ENCODE measurements around the gene SAMD7.

The SAMD7 gene

GRCh38 chr3:169955406-169955805 lies 44.0 kb downstream of the SAMD7 start:
- Mint-ChIP-seq H3K36me3 (ENCODE audit: low read depth) (no peaks in the 10 kb centered on the region), H3K27ac (no peak overlapping the region), H3K9me3 (peaks cover 2% of the 10 kb centered on the region), H3K4me3 (no peak overlapping the region), H3K4me1 (no peaks in the 10 kb centered on the region), H3K27me3 (ENCODE audit: low read depth) (no peaks in the 10 kb centered on the region)
- TF ChIP-seq CTCF (IDR thresholded peaks at IDR 0.05; ENCODE audit: unreplicated experiment in 3 of 3): no peak

- Mint-ChIP-seq H3K36me3 (ENCODE audit: low read depth) (no peaks in the 10 kb centered on the region), H3K4me3 (peak overlapping the region; percentile 3 to 68 (median 35)), H3K4me1 (peaks cover 24% of the 10 kb centered on the region), H3K9me3 (peaks cover 7% of the 10 kb centered on the region), H3K27me3 (ENCODE audit: low read depth) (no peaks in the 10 kb centered on the region), H3K27ac (no peak overlapping the region)
- TF ChIP-seq CTCF (IDR thresholded peaks at IDR 0.05; ENCODE audit: unreplicated experiment in 3 of 3): no peak
These were observed 52.8 kb downstream of the SAMD7 start for GRCh38 chr3:169964176-169964575.

- H3K36me3 Mint-ChIP-seq (ENCODE audit: low read depth): peaks cover 3% of the 10 kb centered on the region
- H3K27me3 Mint-ChIP-seq (ENCODE audit: low read depth): no peaks in the 10 kb centered on the region
- TF ChIP-seq CTCF (IDR thresholded peaks at IDR 0.05; ENCODE audit: unreplicated experiment in 3 of 3): no peak
- H3K4me1 Mint-ChIP-seq: peaks cover 25% of the 10 kb centered on the region
- peaks cover 7% of the 10 kb centered on the region for H3K9me3 Mint-ChIP-seq
- H3K27ac Mint-ChIP-seq: peak overlapping the region; percentile 97 to 99 (median 99)
- peak overlapping the region; percentile 90 to 99 (median 92) for H3K4me3 Mint-ChIP-seq
These were observed 54.4 kb downstream of the SAMD7 start for GRCh38 chr3:169965562-169966427.

GRCh38 chr3:169966428-169966950 lies 55.1 kb downstream of the SAMD7 start, which contains the start of gene SEC62:
Gene SEC62 (plus strand): TSS chr3:169966807. CDS start chr3:169966823, 16 bp downstream.
- peaks cover 3% of the 10 kb centered on the region for H3K36me3 Mint-ChIP-seq (ENCODE audit: low read depth)
- H3K9me3 Mint-ChIP-seq: peaks cover 7% of the 10 kb centered on the region
- TF ChIP-seq CTCF (IDR thresholded peaks at IDR 0.05; ENCODE audit: unreplicated experiment in 3 of 3): peak; percentile 25 to 47 (median 42)
- H3K4me1 Mint-ChIP-seq: peaks cover 25% of the 10 kb centered on the region
- H3K4me3 Mint-ChIP-seq: peak within 1 kb of the TSS; percentile 90 to 99 (median 92)
- peak within 1 kb of the TSS; percentile 97 to 99 (median 99) for H3K27ac Mint-ChIP-seq
- no peaks in the 10 kb centered on the region for H3K27me3 Mint-ChIP-seq (ENCODE audit: low read depth)

GRCh38 chr3:169966951-169967915 lies 55.9 kb downstream of the SAMD7 start:
- Mint-ChIP-seq H3K9me3 (peaks cover 7% of the 10 kb centered on the region), H3K27ac (peak overlapping the region; percentile 97 to 99 (median 99)), H3K36me3 (ENCODE audit: low read depth) (peaks cover 9% of the 10 kb centered on the region), H3K4me1 (peaks cover 31% of the 10 kb centered on the region), H3K4me3 (peak overlapping the region; percentile 90 to 99 (median 92)), H3K27me3 (ENCODE audit: low read depth) (no peaks in the 10 kb centered on the region)
- no peak for TF ChIP-seq CTCF (IDR thresholded peaks at IDR 0.05; ENCODE audit: unreplicated experiment in 3 of 3)
